Esophagus muscularis mucosa (tissue), 4 donors: ENCODE data around the gene SPATA13.

Source experiments
- CTCF ChIP-seq, 3 experiments: fragments of 200-600 bp in 2 of 3; fragments of 450-650 bp in 1 of 3; sonication (generic) in 2 of 3; IDR thresholded peaks; one replicate each; pipeline ENCODE4 v1.5.1; 2017 to 2019; ENCODE audit warnings: antibody characterized with exemption in 3 of 3, mild to moderate bottlenecking in 2 of 3, moderate library complexity in 1 of 3
- EP300 ChIP-seq: sonication (generic); formaldehyde crosslinking; IDR thresholded peaks from one replicate; pipeline ENCODE4 v1.6.1; 2017; ENCODE audit warnings: antibody characterized with exemption
- POLR2A ChIP-seq: fragments of 450-650 bp; IDR thresholded peaks from one replicate; pipeline ENCODE4 v1.6.1; 2017; ENCODE audit warnings: antibody characterized with exemption, moderate library complexity, mild to moderate bottlenecking, low read depth
- POLR2AphosphoS5 ChIP-seq, 2 donors: sonication (generic); formaldehyde crosslinking; IDR thresholded peaks; one replicate each; pipeline ENCODE4 v1.6.1; 2017; ENCODE audit warnings: antibody characterized with exemption in 2 of 2

DNA sequence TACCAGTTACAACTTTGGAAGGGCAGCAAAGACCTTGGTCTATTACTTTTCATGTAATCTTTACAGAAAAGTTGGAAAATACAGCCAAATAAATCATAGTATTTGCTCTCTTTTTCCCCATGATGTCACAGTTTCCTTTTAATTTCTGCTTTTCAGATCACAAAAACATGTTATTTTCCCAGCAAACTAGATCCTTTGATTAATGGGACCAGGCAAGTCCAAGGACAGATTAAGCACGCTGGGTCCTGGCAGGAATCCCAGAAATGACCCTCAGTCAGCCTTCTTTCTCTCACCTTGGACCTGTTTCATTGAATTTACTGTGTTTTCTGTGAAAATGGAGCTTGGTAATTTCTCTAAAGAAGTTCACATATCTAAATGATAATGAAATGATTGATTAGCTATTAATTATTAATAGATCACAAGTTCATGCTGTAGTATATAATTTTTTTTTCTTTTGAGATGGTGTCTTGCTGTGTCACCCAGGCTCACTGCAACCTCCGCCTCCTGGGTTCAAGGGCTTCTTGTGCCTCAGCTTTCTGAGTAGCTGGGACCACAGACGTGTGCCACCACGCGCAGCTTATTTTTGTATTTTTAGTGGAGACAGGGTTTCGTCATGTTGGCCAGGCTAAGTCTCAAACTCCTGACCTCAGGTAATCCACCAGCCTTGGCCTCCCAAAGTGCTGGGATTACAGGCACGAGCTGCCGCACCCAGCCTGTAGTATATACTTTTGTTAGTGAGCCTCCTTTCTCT lies 16.0 kb downstream of the SPATA13 start:
- TF ChIP-seq CTCF (IDR thresholded peaks at IDR 0.05) (no peak), POLR2A (no peak), POLR2AphosphoS5 (IDR thresholded peaks at IDR 0.05) (no peak), EP300 (no peak)
